OCI-LY1 (cell line): ENCODE measurements around the gene NDC1.

Experiments
- EZH2 ChIP-seq: fragments of 200-600 bp; sonication (generic), shearing (Covaris generic); IDR thresholded peaks from 2 replicates; pipeline ENCODE4 v1.8.0; 2017; ENCODE audit warnings: borderline replicate concordance, mixed run types, mild to moderate bottlenecking, antibody characterized with exemption, low read length, moderate library complexity, mixed read lengths
- TF ChIP-seq, protein P1 (sequence below): fragments of 200-600 bp; sonication (generic), shearing (Covaris generic); IDR thresholded peaks from 2 replicates; pipeline ENCODE4 v1.5.1; 2017; ENCODE audit warnings: mild to moderate bottlenecking, antibody characterized with exemption, low read length, moderate library complexity, mixed read lengths

DNA sequence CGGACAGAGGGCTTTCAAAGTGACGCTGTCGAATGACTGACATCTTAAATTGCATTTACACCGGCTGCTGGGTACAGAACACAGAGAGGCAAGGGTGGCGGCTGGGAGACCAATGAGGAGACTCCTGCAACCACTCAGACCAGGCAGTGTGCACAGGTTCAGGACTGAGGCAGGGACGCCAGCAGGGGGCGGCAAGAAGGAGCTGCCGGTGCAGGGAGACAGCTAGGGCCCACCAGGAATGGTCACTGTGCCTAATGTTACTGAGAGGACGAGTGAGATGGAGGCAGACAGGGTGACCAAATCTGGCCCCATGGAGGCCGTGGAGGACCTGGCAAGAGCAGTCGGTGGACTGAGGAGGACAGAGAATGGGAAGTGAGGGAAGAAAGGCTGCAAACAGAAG is 122.6 kb downstream of the NDC1 start:
- TF ChIP-seq, protein P1, sequence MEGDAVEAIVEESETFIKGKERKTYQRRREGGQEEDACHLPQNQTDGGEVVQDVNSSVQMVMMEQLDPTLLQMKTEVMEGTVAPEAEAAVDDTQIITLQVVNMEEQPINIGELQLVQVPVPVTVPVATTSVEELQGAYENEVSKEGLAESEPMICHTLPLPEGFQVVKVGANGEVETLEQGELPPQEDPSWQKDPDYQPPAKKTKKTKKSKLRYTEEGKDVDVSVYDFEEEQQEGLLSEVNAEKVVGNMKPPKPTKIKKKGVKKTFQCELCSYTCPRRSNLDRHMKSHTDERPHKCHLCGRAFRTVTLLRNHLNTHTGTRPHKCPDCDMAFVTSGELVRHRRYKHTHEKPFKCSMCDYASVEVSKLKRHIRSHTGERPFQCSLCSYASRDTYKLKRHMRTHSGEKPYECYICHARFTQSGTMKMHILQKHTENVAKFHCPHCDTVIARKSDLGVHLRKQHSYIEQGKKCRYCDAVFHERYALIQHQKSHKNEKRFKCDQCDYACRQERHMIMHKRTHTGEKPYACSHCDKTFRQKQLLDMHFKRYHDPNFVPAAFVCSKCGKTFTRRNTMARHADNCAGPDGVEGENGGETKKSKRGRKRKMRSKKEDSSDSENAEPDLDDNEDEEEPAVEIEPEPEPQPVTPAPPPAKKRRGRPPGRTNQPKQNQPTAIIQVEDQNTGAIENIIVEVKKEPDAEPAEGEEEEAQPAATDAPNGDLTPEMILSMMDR: peak; percentile 82
- TF ChIP-seq EZH2: no peak
